NCI-H1930 (cell line): ENCODE data around the gene EEF2KMT.
"Not testable (repeated sequence)": the region's sequence is repeated elsewhere in the genome, so short reads cannot be mapped to it uniquely, and the experiment has no call there.

Experiments used
- DNase-seq, 2 experiments: peaks; one replicate each; lab custom pipeline; 2025; lab: John Stamatoyannopoulos, UW

Gene EEF2KMT

GRCh38 chr16:5095145-5095830 is 2.3 kb downstream of the EEF2KMT start:
- DNase-seq: not testable (repeated sequence)

DNA sequence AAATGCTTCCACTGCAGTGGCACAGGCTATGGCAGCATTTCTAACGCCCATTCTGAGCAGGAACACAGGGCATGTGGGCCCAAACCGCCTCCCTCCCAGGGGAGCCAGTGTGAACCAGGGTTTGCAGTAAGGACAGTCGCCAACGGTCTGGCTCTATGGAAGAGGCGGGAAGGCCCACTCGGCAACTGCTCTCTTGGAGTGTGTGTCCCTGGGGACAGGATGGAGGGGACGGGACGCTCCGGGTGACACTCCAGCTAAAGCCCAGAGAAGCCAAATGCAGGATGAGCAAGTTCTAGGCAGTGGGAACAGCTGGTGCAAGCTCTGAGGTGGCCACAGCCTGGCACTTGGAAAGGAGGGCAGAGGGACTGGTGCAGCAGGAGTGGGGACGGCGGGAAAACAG is 3.8 kb downstream of the EEF2KMT start:
- DNase-seq: not testable (repeated sequence)

- DNase-seq: not testable (repeated sequence)
Measured at GRCh38 chr16:5093081-5093480, 4.5 kb downstream of the EEF2KMT start.

GRCh38 chr16:5090592-5090991 is 7.0 kb downstream of the EEF2KMT start:
- DNase-seq: not testable (repeated sequence)

- DNase-seq: not testable (repeated sequence)
Measured at GRCh38 chr16:5089911-5090555, 7.6 kb downstream of the EEF2KMT start.

DNA sequence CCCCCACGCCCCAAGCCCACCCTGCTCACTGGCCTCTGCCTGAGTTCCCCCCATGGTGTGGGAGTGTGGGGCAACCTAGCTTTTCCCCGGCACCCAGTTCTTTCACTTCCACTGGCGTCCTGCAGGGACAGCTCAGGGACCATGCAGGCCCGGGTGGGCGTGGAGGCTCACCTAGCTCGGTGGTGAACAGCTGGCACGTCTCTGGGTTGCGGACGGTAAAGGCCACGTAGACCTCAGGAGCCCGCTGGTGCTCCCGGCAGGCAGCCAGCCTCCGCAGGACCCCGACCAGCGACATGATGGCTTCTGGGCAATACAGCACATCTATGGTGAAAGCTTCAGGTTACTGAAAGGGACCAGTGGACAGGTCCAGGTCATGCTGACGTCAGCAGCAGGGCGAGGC is 8.7 kb downstream of the EEF2KMT start:
- not testable (repeated sequence) for DNase-seq

DNA sequence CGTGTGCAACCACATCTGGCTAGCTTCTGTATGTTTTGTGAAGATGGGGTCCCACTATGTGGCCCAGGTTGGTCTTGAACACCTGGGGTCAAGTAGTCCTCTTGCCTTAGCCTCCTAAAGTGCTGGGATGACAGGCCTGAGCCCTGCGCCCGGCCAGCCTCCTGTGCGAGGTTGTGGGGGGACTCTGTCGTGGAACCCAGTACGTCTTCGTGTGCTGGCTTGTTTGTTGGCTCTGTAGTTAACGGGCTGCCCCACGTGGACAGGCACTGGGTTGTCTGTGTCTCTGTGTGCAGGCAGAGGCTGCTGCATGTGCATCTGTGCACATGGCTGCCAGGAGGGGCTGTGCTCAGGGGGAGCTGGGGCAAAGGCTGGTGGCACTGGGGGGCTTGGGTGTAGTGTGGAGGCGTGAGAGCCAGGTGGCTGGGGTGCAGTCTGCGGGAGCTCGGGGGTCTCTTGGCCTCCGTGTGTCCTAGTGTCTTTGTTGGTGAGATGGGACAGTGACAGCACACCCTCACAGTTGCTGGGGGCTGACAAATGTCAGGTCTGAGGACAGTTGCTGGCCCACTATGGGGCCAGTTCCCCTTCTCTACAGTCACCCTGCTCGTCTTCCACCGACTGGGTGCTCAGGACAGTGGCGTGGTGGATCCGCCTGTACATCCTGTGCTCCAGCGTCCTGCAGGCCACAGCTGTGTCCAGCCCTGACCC is 9.4 kb downstream of the EEF2KMT start:
- not testable (repeated sequence) for DNase-seq

GRCh38 chr16:5085716-5086115 is 11.9 kb downstream of the EEF2KMT start:
- not testable (repeated sequence) for DNase-seq

GRCh38 chr16:5084802-5085201 is 12.8 kb downstream of the EEF2KMT start:
- peak; percentile 7 to 40 for DNase-seq

DNA sequence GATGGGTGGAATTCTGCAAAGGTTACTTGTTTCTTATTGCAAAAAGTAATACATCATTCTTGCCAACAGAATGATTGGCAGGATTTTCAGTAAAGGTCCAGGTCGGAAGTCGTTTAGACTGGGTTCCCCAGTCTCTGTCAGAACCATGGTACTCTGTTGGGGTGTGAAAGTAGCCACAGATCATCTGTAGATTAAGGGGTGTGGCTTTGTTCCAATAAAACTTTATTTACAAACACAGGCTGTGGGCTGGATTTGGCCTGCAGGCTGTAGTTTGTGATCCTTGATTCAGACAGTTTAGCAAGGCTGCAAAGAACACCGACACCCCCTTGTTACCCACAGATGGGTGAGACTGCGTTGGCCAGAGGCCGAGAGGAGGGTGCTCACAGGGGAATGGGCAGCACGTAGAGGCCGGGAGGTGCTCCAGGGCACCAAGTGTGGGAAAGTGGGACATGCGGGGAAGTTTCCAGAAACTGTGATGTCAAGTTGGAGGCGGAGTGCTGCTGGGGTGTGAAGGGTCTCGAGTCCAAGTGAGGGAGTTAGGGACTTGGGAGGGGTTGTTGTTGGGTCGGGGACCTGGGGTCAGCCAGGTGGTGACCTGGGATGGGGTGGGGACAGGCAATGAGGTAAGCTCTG is 13.4 kb downstream of the EEF2KMT start:
- not testable (repeated sequence) for DNase-seq

- not testable (repeated sequence) for DNase-seq
Measured at GRCh38 chr16:5083646-5084045, 13.9 kb downstream of the EEF2KMT start.

- not testable (repeated sequence) for DNase-seq
Measured at GRCh38 chr16:5080996-5081395, 16.6 kb downstream of the EEF2KMT start.

- DNase-seq: not testable (repeated sequence)
Measured at GRCh38 chr16:5080461-5080860, 17.1 kb downstream of the EEF2KMT start.

DNA sequence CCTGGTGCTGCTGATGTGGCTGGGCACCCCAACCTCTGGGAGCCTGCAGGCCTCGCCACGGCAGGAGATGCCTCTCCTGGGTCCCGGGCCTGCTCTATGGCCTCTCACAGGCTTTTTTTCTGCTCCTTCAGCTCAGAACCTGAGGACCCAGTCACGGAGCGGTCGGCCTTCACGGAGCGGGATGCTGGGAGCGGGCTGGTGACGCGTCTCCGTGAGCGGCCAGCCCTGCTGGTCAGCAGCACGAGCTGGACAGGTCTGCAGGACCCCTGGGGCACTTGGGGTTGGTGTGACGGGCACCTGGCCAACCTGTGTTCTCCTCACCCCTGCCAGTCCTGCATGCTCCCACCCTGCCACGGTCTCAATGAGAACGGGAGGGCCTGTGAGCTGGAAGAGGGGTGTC is 19.0 kb downstream of the EEF2KMT start:
- no peak for DNase-seq

DNA sequence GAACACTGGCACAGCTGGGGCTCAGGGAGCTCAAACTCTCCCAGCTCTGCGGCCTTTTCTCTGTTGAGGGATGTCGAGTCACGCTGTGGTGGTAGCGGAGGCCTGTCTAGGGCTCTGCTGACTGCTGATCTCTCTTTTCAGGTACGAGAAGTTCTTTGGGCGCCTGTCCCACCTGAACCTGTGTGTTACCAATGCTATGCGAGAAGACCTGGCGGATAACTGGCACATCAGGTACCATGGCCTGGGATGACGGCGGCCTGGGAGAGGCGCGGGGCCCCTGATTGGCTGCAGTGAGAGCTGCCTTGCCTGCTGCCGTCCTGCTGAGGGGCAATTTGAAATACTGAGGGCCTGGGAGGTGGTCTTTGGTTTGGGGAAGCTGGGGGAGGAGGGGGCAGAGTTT is 20.3 kb downstream of the EEF2KMT start:
- DNase-seq: no peak

- no peak for DNase-seq
Measured at GRCh38 chr16:5075637-5076036, 22.0 kb downstream of the EEF2KMT start.

GRCh38 chr16:5073771-5074170 is 23.8 kb downstream of the EEF2KMT start:
- not testable (repeated sequence) for DNase-seq

- DNase-seq: no peak
Measured at GRCh38 chr16:5073279-5073629, 24.3 kb downstream of the EEF2KMT start.

DNA sequence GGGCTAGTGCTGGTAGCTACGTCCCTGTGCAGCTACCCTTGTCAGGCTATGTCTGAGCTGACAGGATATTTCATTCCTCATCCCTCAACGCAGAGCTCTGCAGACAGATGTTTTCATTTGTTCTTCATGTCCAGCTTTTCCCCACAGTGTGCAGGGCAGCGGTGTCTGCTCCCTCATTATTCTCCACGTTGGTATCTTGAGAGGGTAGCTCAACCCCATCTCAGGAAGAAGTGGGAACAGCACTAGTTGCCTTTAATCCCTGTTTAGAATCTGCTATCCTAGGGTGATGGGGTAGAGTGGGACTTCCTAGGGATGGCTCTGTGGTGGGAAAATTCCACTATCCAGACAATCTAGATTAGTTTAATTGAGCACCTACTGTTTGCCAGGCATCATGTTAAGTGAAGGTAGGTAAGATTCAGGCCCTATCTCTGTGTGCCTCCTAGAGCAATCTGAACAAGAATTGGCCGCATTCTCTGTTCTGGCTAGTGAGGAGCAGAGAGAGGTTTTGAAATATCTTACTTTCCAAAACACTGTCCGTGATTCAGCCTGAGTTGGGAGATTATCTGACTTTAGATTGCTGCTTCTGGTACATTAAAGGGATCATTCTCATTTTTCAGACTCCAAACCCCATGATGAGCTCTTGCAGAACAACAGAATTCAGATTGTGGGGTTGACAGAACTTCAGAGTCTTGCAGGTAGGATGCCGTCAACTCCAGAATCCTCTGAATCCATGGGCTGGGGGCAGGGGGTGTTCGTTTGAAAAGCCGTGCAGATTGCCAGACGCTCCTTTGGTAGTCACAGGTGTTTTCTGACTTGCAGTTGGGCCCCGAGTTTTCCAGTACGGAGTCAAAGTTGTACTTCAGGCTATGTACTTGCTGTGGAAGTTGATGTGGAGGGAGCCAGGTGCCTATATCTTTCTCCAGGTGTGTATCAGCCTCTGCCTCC is 25.0 kb downstream of the EEF2KMT start:
- no peak for DNase-seq

- DNase-seq: peak; percentile 84 to 93
Measured at GRCh38 chr16:5071681-5072333, 25.8 kb downstream of the EEF2KMT start, which contains the start of gene ALG1. TSS of gene ALG1 (plus strand) at chr16:5071843. CDS start at chr16:5071850, 7 bp downstream.

- DNase-seq: no peak
Measured at GRCh38 chr16:5071341-5071680, 26.3 kb downstream of the EEF2KMT start.
